HepG2 (cell line): Measurements from ENCODE around the gene TMEM107. TPM values are rescaled to one million over a fixed set of nuclear protein-coding genes. Genes with fewer than 3 reads are reported as not detected.

ENCODE experiments used
- ATF7 ChIP-seq, 2 experiments: fragments of 450-650 bp in 1 of 2; sonication (generic) in 1 of 2; formaldehyde crosslinking in 1 of 2; IDR thresholded peaks; 2 replicates each; pipeline versions ENCODE4 v1.4.0 to v1.6.1; 2016 to 2020; ENCODE audit warnings: antibody characterized with exemption in 1 of 2, mild to moderate bottlenecking in 1 of 2, missing genetic modification reagents in 1 of 2
- ERF ChIP-seq: IDR thresholded peaks from 2 replicates; pipeline ENCODE4 v1.6.1; 2018; ENCODE audit warnings: missing biosample characterization, missing genetic modification reagents
- JUNB ChIP-seq: sonication (generic); formaldehyde crosslinking; IDR thresholded peaks from 2 replicates; pipeline ENCODE4 v1.8.0; 2022; ENCODE audit warnings: missing genetic modification reagents, mild to moderate bottlenecking, borderline replicate concordance
- NFATC3 ChIP-seq: sonication (generic); formaldehyde crosslinking; IDR thresholded peaks from 2 replicates; pipeline ENCODE4 v1.5.1; 2020; ENCODE audit warnings: mild to moderate bottlenecking, missing genetic modification reagents
- PAWR ChIP-seq: sonication (generic); formaldehyde crosslinking; IDR thresholded peaks from 2 replicates; pipeline ENCODE4 v1.4.0; 2020; ENCODE audit warnings: missing genetic modification reagents, mild to moderate bottlenecking, borderline replicate concordance
- SIX1 ChIP-seq: sonication (generic); formaldehyde crosslinking; IDR thresholded peaks from 2 replicates; pipeline ENCODE4 v1.4.0; 2020; ENCODE audit warnings: missing genetic modification reagents, borderline replicate concordance
- SMAD9 ChIP-seq: sonication (generic); formaldehyde crosslinking; IDR thresholded peaks from 2 replicates; pipeline ENCODE4 v1.5.1; 2020; ENCODE audit warnings: mild to moderate bottlenecking, missing genetic modification reagents
- TAF1 ChIP-seq: sonication (generic); formaldehyde crosslinking; IDR thresholded peaks from 2 replicates; pipeline ENCODE4 v1.4.0; 2020; ENCODE audit warnings: missing genetic modification reagents
- TCF12 ChIP-seq, 2 experiments: fragments of 450-650 bp in 1 of 2; sonication (generic) in 1 of 2; formaldehyde crosslinking in 1 of 2; IDR thresholded peaks; 2 replicates each; pipeline versions ENCODE4 v1.6.1 to v1.8.0; 2017 to 2022; ENCODE audit warnings: antibody characterized with exemption in 1 of 2, mild to moderate bottlenecking in 1 of 2, missing genetic modification reagents in 1 of 2, moderate library complexity in 1 of 2
- ZFAT ChIP-seq: sonication (generic); formaldehyde crosslinking; conservative IDR thresholded peaks from 2 replicates; pipeline ENCODE4 v1.8.1; 2023; ENCODE audit warnings: missing genetic modification reagents, inconsistent platforms
- ZNF510 ChIP-seq: sonication (generic); formaldehyde crosslinking; IDR thresholded peaks from 2 replicates; pipeline ENCODE4 v1.4.0; 2020; ENCODE audit warnings: low read depth, mild to moderate bottlenecking, missing genetic modification reagents
- ZNF589 ChIP-seq: sonication (generic); formaldehyde crosslinking; conservative IDR thresholded peaks from 2 replicates; pipeline ENCODE4 v1.8.0; 2022; ENCODE audit warnings: mild to moderate bottlenecking, moderate library complexity, missing genetic modification reagents
- ZNF674 ChIP-seq: sonication (generic); formaldehyde crosslinking; IDR thresholded peaks from 2 replicates; pipeline ENCODE4 v1.5.0; 2020; ENCODE audit warnings: low read depth, mild to moderate bottlenecking, missing genetic modification reagents
- ZNF709 ChIP-seq: sonication (generic); formaldehyde crosslinking; IDR thresholded peaks from 2 replicates; pipeline ENCODE4 v1.5.0; 2020; ENCODE audit warnings: mild to moderate bottlenecking, missing genetic modification reagents
- ZNF782 ChIP-seq: sonication (generic); formaldehyde crosslinking; IDR thresholded peaks from 2 replicates; pipeline ENCODE4 v1.4.0; 2020; ENCODE audit warnings: missing genetic modification reagents, mild to moderate bottlenecking, borderline replicate concordance
- ZSCAN29 ChIP-seq: sonication (generic); formaldehyde crosslinking; conservative IDR thresholded peaks from 2 replicates; pipeline ENCODE4 v1.4.0; 2020; ENCODE audit warnings: mild to moderate bottlenecking, missing genetic modification reagents
- polyA plus RNA-seq, 8 experiments: library from polyadenylated mRNA; depleted of rRNA in 3 of 8; stranded (reverse) in 7 of 8; unstranded in 1 of 8; fragments of >200 nt; fragmentation: Illumina TruSeq in 4 of 8; extraction: Trizol in 4 of 8; gene quantifications; 2 replicates each; pipeline versions ENCODE4 v1.2.1 to v1.2.3, GENCODE V29; 2011 to 2016; ENCODE audit warnings: low read depth in 4 of 8, missing spikeins in 1 of 8, mixed read lengths in 1 of 8; ENCODE audit not compliant: insufficient read depth in 1 of 8
- total RNA-seq, 5 experiments: library from RNA; depleted of rRNA; stranded (reverse); fragments of >200 nt; fragmentation: Illumina TruSeq; extraction: Trizol; gene quantifications; 2 replicates each; pipeline ENCODE4 v1.2.3, GENCODE V29; 2016; ENCODE audit warnings: low read depth in 1 of 5
- TF ChIP-seq, protein P1 (sequence below): sonication (generic); formaldehyde crosslinking; IDR thresholded peaks from 2 replicates; pipeline ENCODE4 v1.9.0; 2022; ENCODE audit warnings: low read depth, missing genetic modification reagents
- TF ChIP-seq, protein P2 (sequence below): sonication (generic); formaldehyde crosslinking; IDR thresholded peaks from 2 replicates; pipeline ENCODE4 v1.8.0; 2023; ENCODE audit warnings: mild to moderate bottlenecking, missing genetic modification reagents
- TF ChIP-seq, protein P3 (sequence below): sonication (generic); formaldehyde crosslinking; IDR thresholded peaks from 2 replicates; pipeline ENCODE4 v1.9.0; 2021; ENCODE audit warnings: mild to moderate bottlenecking, missing genetic modification reagents

Gene TMEM107
- total and polyA plus RNA-seq, 2 of the 13 experiments (the other 11 are each of a cell fraction or from before 2014, with no cell fraction given) = 7.2 to 15.3 TPM

DNA sequence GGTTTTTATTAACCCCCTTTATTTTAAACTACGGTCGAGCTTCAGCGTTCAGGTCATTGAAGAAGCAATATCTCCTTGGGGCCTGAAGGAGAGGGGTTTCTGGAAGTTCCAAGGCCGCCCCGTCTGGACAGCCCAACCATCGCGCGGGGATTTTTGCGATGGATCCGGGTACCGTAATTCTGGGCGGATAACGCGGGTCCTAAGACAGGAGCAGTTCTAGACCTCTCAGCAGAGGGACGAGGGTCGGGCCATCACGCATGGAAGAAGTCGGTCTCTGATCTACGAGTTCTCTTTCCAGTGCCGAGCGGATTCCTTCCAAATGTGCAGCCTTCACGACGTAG, 10.2 kb upstream of the TMEM107 start (continued):
- TF ChIP-seq, protein P1, sequence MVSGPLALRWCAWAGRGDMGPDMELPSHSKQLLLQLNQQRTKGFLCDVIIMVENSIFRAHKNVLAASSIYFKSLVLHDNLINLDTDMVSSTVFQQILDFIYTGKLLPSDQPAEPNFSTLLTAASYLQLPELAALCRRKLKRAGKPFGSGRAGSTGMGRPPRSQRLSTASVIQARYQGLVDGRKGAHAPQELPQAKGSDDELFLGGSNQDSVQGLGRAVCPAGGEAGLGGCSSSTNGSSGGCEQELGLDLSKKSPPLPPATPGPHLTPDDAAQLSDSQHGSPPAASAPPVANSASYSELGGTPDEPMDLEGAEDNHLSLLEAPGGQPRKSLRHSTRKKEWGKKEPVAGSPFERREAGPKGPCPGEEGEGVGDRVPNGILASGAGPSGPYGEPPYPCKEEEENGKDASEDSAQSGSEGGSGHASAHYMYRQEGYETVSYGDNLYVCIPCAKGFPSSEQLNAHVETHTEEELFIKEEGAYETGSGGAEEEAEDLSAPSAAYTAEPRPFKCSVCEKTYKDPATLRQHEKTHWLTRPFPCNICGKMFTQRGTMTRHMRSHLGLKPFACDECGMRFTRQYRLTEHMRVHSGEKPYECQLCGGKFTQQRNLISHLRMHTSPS (CRISPR knock-in tag) = no peak
- TF ChIP-seq ZFAT (CRISPR knock-in tag) (no peak), ZSCAN29 (CRISPR knock-in tag) (0 out of 2 replicates have a peak, but pooled peaks have one; percentile 57), SIX1 (CRISPR knock-in tag) (no peak), ATF7 (IDR thresholded peaks at IDR 0.05) (no peak), ATF7 (CRISPR knock-in tag; IDR thresholded peaks at IDR 0.05) (peak; percentile 69; the same call in 1 of the 2 replicates), ZNF510 (CRISPR knock-in tag) (peak; percentile 90), ZNF782 (CRISPR knock-in tag) (peak; percentile 69; the same call in 1 of the 2 replicates), ERF (CRISPR knock-in tag) (no peak), NFATC3 (CRISPR knock-in tag) (no peak), ZNF709 (peak; percentile 16; the same call in 1 of the 2 replicates), ZNF589 (CRISPR knock-in tag) (no peak), JUNB (CRISPR knock-in tag) (no peak), PAWR (CRISPR knock-in tag) (0 out of 2 replicates have a peak, but pooled peaks have one; percentile 34), ZNF674 (CRISPR knock-in tag) (no peak), TAF1 (CRISPR knock-in tag) (no peak), TCF12 (IDR thresholded peaks at IDR 0.05) (no peak), TCF12 (CRISPR knock-in tag; IDR thresholded peaks at IDR 0.05) (no peak), SMAD9 (CRISPR knock-in tag) (no peak)
- TF ChIP-seq, protein P2, sequence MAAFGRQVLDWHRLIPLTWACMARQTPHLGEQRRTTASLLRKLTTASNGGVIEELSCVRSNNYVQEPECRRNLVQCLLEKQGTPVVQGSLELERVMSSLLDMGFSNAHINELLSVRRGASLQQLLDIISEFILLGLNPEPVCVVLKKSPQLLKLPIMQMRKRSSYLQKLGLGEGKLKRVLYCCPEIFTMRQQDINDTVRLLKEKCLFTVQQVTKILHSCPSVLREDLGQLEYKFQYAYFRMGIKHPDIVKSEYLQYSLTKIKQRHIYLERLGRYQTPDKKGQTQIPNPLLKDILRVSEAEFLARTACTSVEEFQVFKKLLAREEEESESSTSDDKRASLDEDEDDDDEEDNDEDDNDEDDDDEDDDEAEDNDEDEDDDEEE (CRISPR knock-in tag) = peak; percentile 83; the same call in 1 of the 2 replicates
- TF ChIP-seq, protein P3, sequence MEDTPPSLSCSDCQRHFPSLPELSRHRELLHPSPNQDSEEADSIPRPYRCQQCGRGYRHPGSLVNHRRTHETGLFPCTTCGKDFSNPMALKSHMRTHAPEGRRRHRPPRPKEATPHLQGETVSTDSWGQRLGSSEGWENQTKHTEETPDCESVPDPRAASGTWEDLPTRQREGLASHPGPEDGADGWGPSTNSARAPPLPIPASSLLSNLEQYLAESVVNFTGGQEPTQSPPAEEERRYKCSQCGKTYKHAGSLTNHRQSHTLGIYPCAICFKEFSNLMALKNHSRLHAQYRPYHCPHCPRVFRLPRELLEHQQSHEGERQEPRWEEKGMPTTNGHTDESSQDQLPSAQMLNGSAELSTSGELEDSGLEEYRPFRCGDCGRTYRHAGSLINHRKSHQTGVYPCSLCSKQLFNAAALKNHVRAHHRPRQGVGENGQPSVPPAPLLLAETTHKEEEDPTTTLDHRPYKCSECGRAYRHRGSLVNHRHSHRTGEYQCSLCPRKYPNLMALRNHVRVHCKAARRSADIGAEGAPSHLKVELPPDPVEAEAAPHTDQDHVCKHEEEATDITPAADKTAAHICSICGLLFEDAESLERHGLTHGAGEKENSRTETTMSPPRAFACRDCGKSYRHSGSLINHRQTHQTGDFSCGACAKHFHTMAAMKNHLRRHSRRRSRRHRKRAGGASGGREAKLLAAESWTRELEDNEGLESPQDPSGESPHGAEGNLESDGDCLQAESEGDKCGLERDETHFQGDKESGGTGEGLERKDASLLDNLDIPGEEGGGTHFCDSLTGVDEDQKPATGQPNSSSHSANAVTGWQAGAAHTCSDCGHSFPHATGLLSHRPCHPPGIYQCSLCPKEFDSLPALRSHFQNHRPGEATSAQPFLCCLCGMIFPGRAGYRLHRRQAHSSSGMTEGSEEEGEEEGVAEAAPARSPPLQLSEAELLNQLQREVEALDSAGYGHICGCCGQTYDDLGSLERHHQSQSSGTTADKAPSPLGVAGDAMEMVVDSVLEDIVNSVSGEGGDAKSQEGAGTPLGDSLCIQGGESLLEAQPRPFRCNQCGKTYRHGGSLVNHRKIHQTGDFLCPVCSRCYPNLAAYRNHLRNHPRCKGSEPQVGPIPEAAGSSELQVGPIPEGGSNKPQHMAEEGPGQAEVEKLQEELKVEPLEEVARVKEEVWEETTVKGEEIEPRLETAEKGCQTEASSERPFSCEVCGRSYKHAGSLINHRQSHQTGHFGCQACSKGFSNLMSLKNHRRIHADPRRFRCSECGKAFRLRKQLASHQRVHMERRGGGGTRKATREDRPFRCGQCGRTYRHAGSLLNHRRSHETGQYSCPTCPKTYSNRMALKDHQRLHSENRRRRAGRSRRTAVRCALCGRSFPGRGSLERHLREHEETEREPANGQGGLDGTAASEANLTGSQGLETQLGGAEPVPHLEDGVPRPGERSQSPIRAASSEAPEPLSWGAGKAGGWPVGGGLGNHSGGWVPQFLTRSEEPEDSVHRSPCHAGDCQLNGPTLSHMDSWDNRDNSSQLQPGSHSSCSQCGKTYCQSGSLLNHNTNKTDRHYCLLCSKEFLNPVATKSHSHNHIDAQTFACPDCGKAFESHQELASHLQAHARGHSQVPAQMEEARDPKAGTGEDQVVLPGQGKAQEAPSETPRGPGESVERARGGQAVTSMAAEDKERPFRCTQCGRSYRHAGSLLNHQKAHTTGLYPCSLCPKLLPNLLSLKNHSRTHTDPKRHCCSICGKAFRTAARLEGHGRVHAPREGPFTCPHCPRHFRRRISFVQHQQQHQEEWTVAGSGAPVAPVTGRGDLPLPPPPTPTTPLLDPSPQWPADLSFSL (CRISPR knock-in tag) = 0 out of 2 replicates have a peak, but pooled peaks have one; percentile 54
